HEK293 (cell line): ENCODE measurements around the gene NDUFB11.

ENCODE experiments used
- CTCF ChIA-PET: fragments of 350-600 bp; formaldehyde crosslinking; extraction: SDS; loops from one replicate; lab custom pipeline; 2021; ENCODE audit warnings: antibody characterized with exemption; lab: Yijun Ruan, JAX
- POLR2A ChIA-PET: fragments of 300-600 bp; formaldehyde crosslinking; extraction: SDS; loops from one replicate; lab custom pipeline; 2020; ENCODE audit warnings: antibody characterized with exemption, inconsistent platforms; lab: Yijun Ruan, JAX
- H3K27ac ChIP-seq: fragments of 200-500 bp; sonication (Bioruptor generic); 2 replicates; pipeline ENCODE4 v1.5.1; 2014; ENCODE audit warnings: low read depth, low read length, control low read depth, inconsistent platforms; ENCODE audit errors: extremely low read depth
- H3K36me3 ChIP-seq, 2 experiments: fragments of 200-500 bp in 1 of 2; sonication (Bioruptor generic) in 1 of 2; 1 replicate in 1 of 2; 2 replicates in 1 of 2; pipeline ENCODE4 v1.5.1; 2014 to 2017; ENCODE audit warnings: inconsistent platforms in 2 of 2, low read length in 2 of 2; ENCODE audit not compliant: control insufficient read depth in 2 of 2, insufficient read depth in 1 of 2
- H3K4me1 ChIP-seq: fragments of 200-500 bp; sonication (Bioruptor generic); 2 replicates; pipeline ENCODE4 v1.5.1; 2014; ENCODE audit warnings: mild to moderate bottlenecking, low read length, inconsistent platforms; ENCODE audit not compliant: control insufficient read depth, insufficient read depth
- H3K4me3 ChIP-seq: 2 replicates; pipeline ENCODE4 v1.5.1; 2011; ENCODE audit warnings: low read depth, mild to moderate bottlenecking, control low read depth, low read length, moderate library complexity
- H3K9me3 ChIP-seq: fragments of 200-500 bp; sonication (Bioruptor generic); 2 replicates; pipeline ENCODE4 v1.5.1; 2014; ENCODE audit warnings: low read depth, low read length, inconsistent platforms; ENCODE audit not compliant: control insufficient read depth, insufficient read depth
- CTCF ChIP-seq: fragments of 450-650 bp; formaldehyde crosslinking; IDR thresholded peaks from 2 replicates; pipeline ENCODE4 v1.5.1; 2016; ENCODE audit warnings: missing biosample characterization, missing genetic modification characterization
- GLIS2 ChIP-seq: fragments of 450-650 bp; formaldehyde crosslinking; IDR thresholded peaks from 2 replicates; pipeline ENCODE4 v1.5.1; 2016; ENCODE audit warnings: missing biosample characterization, missing genetic modification characterization
- HIC1 ChIP-seq: fragments of 450-650 bp; formaldehyde crosslinking; IDR thresholded peaks from 2 replicates; pipeline ENCODE4 v1.5.1; 2016; ENCODE audit warnings: missing biosample characterization, missing genetic modification characterization
- SCRT1 ChIP-seq: fragments of 450-650 bp; formaldehyde crosslinking; IDR thresholded peaks from 2 replicates; pipeline ENCODE4 v1.5.1; 2016; ENCODE audit warnings: missing biosample characterization, missing genetic modification characterization, borderline replicate concordance
- SCRT2 ChIP-seq: fragments of 450-650 bp; formaldehyde crosslinking; IDR thresholded peaks from 2 replicates; pipeline ENCODE4 v1.5.1; 2016; ENCODE audit warnings: missing biosample characterization, missing genetic modification characterization
- ZBTB6 ChIP-seq: fragments of 450-650 bp; formaldehyde crosslinking; IDR thresholded peaks from 2 replicates; pipeline ENCODE4 v1.5.1; 2017; ENCODE audit warnings: missing biosample characterization, missing genetic modification characterization
- ZFP3 ChIP-seq: fragments of 450-650 bp; formaldehyde crosslinking; IDR thresholded peaks from 2 replicates; pipeline ENCODE4 v1.5.1; 2016; ENCODE audit warnings: low read depth, missing biosample characterization, missing genetic modification characterization
- ZNF140 ChIP-seq: fragments of 450-650 bp; formaldehyde crosslinking; IDR thresholded peaks from 2 replicates; pipeline ENCODE4 v1.5.1; 2016; ENCODE audit warnings: missing biosample characterization, missing genetic modification characterization
- ZNF202 ChIP-seq: fragments of 450-650 bp; formaldehyde crosslinking; IDR thresholded peaks from 2 replicates; pipeline ENCODE4 v1.5.1; 2016; ENCODE audit warnings: missing biosample characterization, missing genetic modification characterization, borderline replicate concordance
- ZNF221 ChIP-seq: fragments of 450-650 bp; formaldehyde crosslinking; IDR thresholded peaks from 2 replicates; pipeline ENCODE4 v1.5.1; 2017; ENCODE audit warnings: missing biosample characterization, missing genetic modification characterization, borderline replicate concordance
- ZNF223 ChIP-seq: fragments of 450-650 bp; formaldehyde crosslinking; IDR thresholded peaks from 2 replicates; pipeline ENCODE4 v1.5.1; 2016; ENCODE audit warnings: missing biosample characterization, missing genetic modification characterization
- ZNF274 ChIP-seq, 2 experiments: fragments of 200-500 bp in 1 of 2; fragments of 450-650 bp in 1 of 2; sonication (Bioruptor generic) in 1 of 2; formaldehyde crosslinking in 1 of 2; IDR thresholded peaks; 2 replicates each; pipeline versions ENCODE4 v1.5.1 to v1.6.1; 2014 to 2016; ENCODE audit warnings: borderline replicate concordance in 1 of 2, inconsistent platforms in 1 of 2, low read length in 1 of 2, missing biosample characterization in 1 of 2, missing genetic modification characterization in 1 of 2
- ZNF514 ChIP-seq: fragments of 450-650 bp; formaldehyde crosslinking; IDR thresholded peaks from 2 replicates; pipeline ENCODE4 v1.5.1; 2016; ENCODE audit warnings: missing biosample characterization, missing genetic modification characterization
- ZNF555 ChIP-seq: fragments of 450-650 bp; formaldehyde crosslinking; conservative IDR thresholded peaks from 2 replicates; pipeline ENCODE4 v1.5.1; 2017; ENCODE audit warnings: missing biosample characterization, mild to moderate bottlenecking, missing genetic modification characterization, inconsistent platforms

The NDUFB11 gene

GRCh38 chrX:47185241-47185640 is 40.7 kb upstream of the NDUFB11 start:
- Histone ChIP-seq H3K9me3 (no peaks in the 10 kb centered on the region), H3K4me3 (no peak overlapping the region), H3K4me1 (no peaks in the 10 kb centered on the region), H3K27ac (no peak overlapping the region), H3K36me3 (peaks cover 5 to 59% of the 10 kb centered on the region in 2 experiments)
- TF ChIP-seq ZFP3 (tag by site-specific recombination), result no peak
- ChIA-PET CTCF (interaction anchor here (0.6 kb wide), 1 partner anchor 1664 kb away, joined by 3 read pairs; no protein-coding TSS in a partner anchor), POLR2A (no interaction called here)

GRCh38 chrX:47184486-47184885 is 40.0 kb upstream of the NDUFB11 start:
- Histone ChIP-seq H3K36me3 (peaks cover 5 to 65% of the 10 kb centered on the region in 2 experiments), H3K4me3 (no peak overlapping the region), H3K9me3 (no peaks in the 10 kb centered on the region), H3K27ac (no peak overlapping the region), H3K4me1 (no peaks in the 10 kb centered on the region)
- ChIA-PET CTCF (no interaction called here), POLR2A (no interaction called here)
- TF ChIP-seq GLIS2 (no peak), ZNF221 (tag by site-specific recombination) (no peak), ZNF140 (tag by site-specific recombination) (no peak)

- CTCF ChIA-PET, result no interaction called here
- H3K27ac ChIP-seq, result no peak overlapping the region
- peaks cover 13 to 85% of the 10 kb centered on the region in 2 experiments for H3K36me3 ChIP-seq
- no peaks in the 10 kb centered on the region for H3K4me1 ChIP-seq
- H3K4me3 ChIP-seq, result no peak overlapping the region
- peak; percentile 88 for TF ChIP-seq SCRT2 (tag by site-specific recombination)
- peak; percentile 61; the same call in 1 of the 2 replicates for TF ChIP-seq SCRT1 (tag by site-specific recombination)
- peak; percentile 39; the same call in 1 of the 2 replicates for TF ChIP-seq HIC1 (tag by site-specific recombination)
- TF ChIP-seq ZNF274 (IDR thresholded peaks at IDR 0.05; ENCODE audit: low read length), result no peak
- no peak for TF ChIP-seq ZNF274 (tag by site-specific recombination; IDR thresholded peaks at IDR 0.05; ENCODE audit: borderline replicate concordance)
- POLR2A ChIA-PET, result no interaction called here
- no peaks in the 10 kb centered on the region for H3K9me3 ChIP-seq
These were observed 37.7 kb upstream of the NDUFB11 start for GRCh38 chrX:47182106-47182700.

GRCh38 chrX:47181301-47181700 is 36.8 kb upstream of the NDUFB11 start:
- Histone ChIP-seq H3K27ac (no peak overlapping the region), H3K4me3 (no peak overlapping the region), H3K9me3 (no peaks in the 10 kb centered on the region), H3K36me3 (peaks cover 18 to 85% of the 10 kb centered on the region in 2 experiments)
- POLR2A ChIA-PET, result no interaction called here
- no peak for TF ChIP-seq ZNF555
- TF ChIP-seq, all 188 proteins: peak for 0
- H3K4me1 ChIP-seq, result no peaks in the 10 kb centered on the region
- CTCF ChIA-PET, result interaction anchor here (0.6 kb wide), 1 partner anchor 148 kb away, joined by 3 read pairs; no protein-coding TSS in a partner anchor

- no peaks in the 10 kb centered on the region for H3K9me3 ChIP-seq
- no peak overlapping the region for H3K4me3 ChIP-seq
- TF ChIP-seq ZNF223 (no peak), ZBTB6 (no peak), CTCF (no peak), ZNF202 (no peak), ZNF514 (no peak)
- POLR2A ChIA-PET, result interaction anchor here (0.6 kb wide), 1 partner anchor 11 kb away, joined by 3 read pairs; no protein-coding TSS in a partner anchor
- H3K4me1 ChIP-seq, result no peaks in the 10 kb centered on the region
- H3K27ac ChIP-seq, result no peak overlapping the region
- peaks cover 18 to 85% of the 10 kb centered on the region in 2 experiments for H3K36me3 ChIP-seq
- CTCF ChIA-PET, result interaction anchor here (0.6 kb wide), 1 partner anchor 68 kb away, joined by 3 read pairs; no protein-coding TSS in a partner anchor
These were observed 35.8 kb upstream of the NDUFB11 start for GRCh38 chrX:47180346-47180745.
